T follicular helper cell (primary cell): ENCODE data around the gene AP1G2.
"Not testable (repeated sequence)": the region's sequence is repeated elsewhere in the genome, so short reads cannot be mapped to it uniquely, and the experiment has no call there.

ENCODE experiments used
- DNase-seq: peaks from one replicate; pipeline ENCODE4 v3.0.0-alpha.2; 2020; ENCODE audit warnings: low read depth

Gene AP1G2

DNA sequence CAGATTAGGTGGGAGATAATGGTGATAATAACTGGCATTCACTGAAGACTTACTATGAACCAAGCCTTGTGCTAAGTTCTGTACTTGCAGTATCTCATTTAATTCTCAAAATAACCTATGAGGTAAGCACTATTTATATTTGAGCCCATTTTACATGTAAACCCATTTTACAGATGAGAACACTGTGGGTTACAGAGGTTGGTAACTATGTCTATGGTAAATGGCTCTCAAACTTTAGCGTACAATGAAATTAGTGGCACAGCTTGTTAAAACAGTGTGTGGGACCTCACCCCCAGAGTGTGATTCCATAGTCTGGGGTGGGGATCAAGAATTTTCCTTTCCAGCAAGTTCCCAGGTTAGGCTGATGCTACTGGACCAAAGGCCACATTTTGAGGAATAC lies 33.2 kb upstream of the AP1G2 start:
- DNase-seq, result no peak

DNA sequence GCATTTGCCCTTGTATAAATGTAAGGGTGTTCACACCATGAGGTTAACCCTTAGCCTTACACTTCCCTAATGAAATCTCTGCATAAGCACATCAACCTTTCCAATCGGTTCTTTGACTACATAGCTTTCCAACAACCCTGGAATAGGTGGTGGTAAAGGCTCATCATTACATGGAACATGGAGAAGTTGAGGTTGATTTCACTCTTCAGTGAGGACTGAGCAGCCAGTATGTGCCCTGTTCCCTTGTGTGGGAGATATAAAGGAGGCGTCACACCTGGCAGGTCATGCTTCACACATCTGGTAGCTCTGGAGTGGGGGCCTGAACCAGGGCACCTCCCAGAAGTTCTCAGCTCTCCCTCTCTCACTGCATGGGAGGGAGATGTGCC lies 32.7 kb upstream of the AP1G2 start:
- DNase-seq, result no peak

DNA sequence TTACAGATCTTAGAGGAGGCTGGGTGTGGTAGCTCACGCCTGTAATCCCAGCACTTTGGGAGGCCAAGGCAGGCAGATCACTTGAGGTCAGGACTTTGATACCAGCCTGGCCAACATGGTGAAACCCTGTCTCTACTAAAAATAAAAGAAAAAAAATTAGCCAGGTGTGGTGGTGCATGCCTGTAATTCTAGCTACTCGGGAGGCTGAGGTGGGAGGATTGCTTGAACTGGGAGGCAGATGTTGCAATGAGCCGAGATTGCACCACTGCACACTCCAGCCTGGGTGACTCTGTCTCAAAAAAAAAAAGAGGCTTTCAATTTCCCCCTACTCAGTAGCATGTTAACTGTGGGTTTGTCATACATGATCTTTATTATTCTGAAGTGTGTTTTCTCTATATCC lies 26.6 kb upstream of the AP1G2 start:
- not testable (repeated sequence) for DNase-seq

DNA sequence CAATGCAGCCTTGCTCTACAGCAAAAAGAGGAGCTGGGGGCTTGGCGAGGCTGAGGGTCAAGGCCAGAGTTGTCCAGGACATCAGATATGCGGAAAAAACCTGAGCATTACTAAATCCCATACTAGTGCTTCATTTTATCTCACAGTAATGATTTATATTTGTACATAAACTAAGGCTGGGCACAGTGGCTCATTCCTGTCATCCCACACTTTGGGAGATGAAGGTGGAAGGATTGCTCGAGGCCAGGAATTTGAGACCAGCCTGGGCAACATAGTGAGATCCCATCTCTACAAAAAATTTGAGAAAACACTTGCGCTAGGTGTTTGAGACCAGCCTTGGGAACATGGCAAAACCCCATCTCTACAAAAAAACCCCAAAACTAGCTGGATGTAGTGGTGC lies 22.6 kb upstream of the AP1G2 start:
- no peak for DNase-seq

DNA sequence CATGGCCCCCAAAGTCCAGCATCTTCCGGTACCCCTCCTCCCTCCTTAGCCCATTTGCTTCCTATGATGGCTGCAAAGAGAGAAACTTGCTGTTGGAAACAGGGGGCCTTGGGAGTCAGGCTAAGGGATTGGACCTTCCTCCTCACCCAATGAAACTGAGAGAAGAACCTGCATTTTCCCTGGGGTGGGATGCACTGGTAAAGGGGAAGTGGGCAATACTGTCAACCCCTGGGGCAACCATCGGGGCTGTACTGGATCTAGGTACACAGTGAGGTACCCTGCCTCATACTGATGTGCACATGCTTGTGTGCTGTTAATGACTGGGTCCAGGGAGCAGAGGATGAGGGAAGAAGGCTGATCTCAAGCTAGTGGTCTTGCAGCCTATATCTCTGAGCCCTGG lies 22.0 kb upstream of the AP1G2 start:
- no peak for DNase-seq

DNA sequence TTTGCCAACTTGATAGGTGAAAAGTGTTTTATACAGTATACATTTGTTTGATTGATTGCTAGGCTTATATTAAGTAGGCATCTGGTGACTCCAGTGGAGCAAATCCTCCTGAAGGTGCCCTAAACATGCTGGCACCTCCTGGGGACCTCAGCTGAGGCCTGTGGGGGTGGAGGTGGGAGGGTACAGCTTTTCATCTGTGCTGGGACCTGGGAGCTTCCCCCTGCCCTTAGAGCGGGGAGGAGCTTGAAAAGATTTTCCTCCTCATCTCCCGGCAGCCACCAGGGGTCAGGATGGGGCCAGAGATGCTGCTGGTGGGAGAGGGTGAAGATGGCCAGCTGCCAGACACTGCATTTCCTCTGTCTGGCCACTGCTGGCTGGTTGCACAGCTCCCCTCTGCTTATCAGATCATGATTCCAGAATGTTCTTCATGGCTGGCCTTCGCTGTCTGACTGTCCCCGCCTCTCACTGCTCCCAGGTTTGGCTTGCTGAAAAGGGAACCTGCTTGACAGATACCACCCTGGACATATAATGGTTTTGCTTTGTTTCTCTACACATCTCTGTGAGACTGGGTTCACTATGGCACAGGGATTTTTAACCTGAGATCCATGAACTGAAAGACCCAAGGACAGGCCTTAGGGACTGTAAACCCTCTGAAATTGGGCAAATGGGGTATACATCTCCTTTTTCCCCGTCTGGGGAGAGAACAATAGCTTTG lies 21.4 kb upstream of the AP1G2 start:
- DNase-seq, result peak; percentile 66

DNA sequence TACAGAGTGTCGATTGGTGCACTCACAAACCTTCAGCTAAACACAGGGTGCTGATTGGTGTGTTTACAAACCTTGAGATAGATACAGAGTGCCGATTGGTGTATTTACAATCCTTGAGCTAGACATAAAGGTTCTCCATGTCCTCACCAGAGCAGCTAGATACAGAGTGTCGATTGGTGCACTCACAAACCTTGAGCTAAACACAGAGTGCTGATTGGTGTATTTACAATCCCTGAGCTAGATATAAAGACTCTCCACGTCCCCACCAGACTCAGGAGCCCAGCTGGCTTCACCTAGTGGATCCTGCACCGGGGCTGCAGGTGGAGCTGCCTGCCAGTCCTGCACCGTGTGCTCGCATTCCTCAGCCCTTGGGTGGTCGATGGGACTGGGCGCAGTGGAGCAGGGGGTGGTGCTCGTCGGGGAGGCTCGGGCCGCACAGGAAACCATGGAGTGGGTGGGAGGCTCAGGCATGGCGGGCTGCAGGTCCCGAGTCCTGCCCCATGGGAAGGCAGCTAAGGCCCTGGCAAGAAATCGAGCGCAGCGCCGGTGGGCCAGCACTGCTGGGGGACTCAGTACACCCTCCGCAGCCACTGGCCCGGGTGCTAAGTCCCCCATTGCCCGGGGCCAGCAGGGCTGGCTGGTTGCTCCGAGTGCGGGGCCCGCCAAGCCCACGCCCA lies 17.1 kb upstream of the AP1G2 start:
- not testable (repeated sequence) for DNase-seq

DNA sequence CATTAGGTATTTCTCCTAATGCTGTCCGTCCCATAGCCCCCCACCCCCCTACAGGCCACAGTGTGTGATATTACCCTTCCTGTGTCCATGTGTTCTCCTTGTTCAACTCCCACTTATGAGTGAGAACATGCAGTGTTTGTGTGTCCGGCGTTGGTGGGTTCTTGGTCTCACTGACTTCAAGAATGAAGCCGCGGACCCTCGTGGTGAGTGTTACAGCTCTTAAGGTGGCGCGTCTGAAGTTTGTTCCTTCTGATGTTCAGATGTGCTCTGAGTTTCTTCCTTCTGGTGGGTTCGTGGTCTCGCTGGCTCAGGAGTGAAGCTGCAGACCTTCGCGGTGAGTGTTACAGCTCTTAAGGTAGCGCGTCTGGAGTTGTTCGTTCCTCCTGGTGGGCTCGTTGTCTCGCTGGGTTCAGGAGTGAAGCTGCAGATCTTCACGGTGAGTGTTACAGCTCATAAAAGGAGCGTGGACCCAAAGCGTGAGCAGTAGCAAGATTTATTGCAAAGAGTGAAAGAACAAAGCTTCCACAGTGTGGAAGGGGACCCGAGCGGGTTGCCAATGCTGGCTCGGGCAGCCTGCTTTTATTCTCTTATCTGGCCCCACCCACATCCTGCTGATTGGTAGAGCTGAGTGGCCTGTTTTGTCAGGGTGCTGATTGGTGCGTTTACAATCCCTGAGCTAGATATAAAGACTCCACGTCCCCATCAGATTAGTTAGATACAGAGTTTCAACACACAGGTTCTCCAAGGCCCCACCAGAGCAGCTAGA lies 16.4 kb upstream of the AP1G2 start:
- DNase-seq, result not testable (repeated sequence)

DNA sequence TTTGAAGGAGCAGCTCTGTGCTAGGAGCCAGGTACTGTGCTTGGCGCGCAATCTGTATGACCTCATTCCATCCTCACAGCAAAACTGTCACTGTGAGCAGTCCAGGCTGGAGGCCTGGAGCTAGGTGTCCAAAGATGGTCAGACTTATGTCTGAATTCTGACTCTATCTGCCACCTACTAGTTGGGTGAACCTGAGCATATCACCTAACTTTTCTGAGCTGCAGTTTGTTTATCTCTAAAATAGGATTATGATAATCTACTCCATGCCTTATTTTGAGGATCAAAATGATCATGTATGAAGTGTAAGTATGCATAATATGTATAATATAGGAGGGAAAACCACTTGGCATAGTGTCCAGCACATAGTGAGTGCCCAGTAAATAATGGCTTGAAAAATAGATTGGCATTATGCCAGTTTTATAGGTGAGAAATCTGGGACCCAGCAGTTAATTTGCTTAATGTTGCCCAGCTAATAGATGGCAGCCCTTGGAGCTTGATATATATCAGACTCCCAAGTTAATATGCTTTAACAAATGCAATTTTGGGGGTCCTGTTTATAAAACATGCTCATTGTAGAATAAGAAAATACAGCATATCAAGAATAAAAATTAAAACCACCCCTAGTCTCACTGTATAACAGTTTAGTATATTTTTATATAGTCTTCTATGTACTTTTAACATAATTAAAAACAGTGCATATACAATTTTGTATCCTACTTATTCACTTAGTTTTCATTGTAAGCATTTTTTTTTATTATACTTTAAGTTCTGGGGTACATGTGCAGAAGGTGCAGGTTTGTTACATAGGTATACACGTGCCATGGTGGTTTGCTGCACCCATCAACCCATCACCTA lies 15.5 kb upstream of the AP1G2 start:
- DNase-seq, result no peak

DNA sequence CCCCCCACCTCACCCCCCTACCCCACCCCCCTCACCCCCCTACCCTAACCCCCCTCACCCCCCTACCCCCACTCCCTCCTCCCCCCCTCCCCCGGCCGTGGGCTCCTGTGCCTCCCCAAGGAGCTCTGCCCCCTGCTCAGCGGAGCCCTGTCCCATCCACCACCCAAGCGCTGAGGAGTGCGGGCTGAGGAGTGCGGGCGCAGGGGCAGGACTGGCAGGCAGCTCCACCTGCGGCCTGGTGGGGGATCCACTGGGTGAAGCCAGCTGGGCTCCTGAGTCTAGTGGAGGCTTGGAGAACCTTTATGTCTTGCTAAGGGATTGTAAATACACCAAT lies 13.3 kb upstream of the AP1G2 start:
- DNase-seq, result no peak

DNA sequence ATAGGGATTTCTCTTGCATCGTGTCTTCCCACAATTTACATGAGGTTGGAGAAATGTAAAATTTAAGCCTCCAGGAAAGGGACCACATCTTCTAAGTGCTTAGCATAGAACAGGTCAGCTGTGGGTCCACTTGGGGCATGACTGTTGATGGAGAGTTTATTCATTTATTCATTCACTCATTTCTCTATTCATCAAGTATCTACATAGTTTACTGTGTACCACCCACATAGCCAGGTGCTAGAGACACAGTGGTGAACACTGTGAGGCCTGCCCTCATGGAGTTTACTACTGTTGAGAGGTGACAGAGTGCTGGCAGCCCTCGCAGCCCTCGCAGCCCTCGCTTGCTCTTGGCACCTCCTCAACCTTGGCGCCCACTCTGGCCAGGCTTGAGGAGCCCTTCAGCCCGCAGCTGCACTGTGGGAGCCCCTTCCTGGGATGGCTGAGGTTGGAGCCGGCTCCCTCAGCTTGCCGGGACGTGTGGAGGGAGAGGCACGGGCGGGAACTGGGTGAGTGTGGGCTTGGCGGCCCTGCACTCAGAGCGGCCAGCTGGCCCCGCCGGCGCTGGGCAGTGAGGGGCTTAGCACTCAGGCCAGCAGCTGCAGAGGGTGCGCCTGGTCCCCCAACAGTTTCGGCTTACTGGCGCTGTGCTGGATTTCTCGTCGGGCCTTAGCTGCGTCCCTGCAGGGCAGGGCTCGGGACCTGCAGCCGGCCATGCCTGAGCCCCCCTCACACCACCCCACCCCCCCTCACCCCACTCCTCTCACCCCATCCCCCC lies 12.7 kb upstream of the AP1G2 start:
- DNase-seq, result no peak

DNA sequence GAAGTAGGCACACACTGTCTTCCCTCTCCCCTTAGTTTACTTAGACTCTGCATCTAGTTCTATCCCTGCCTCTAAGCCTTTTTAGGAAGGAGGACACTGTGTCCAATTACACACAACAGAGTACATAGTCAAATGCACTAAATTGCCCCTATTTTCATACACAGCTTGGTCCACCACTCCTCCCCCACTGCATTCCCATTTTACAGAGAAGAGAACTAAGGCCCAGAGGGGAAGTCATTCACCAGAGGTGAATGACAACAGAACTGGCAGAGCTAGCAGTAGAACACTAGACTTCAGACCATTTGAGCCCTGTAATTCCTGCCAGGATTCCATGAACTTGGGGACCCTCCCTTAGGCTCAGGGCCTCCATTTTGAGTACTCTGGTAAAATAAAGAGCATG lies 12.1 kb upstream of the AP1G2 start:
- no peak for DNase-seq

DNA sequence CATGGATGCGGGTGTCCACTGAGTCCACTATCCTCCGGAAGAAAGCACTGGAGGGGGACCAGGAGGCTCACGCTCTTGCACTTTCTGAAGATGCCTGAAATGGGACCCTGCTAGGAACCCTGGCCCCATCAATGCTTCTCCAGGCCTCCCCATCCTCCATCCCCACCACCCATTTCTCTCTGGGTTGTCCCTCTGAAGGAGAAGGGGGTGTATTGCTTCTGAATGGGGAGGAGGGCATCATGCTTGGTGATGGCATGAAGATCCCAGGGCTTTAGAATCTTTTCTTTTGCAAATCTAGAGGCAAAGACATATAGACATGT lies 11.7 kb upstream of the AP1G2 start:
- no peak for DNase-seq

DNA sequence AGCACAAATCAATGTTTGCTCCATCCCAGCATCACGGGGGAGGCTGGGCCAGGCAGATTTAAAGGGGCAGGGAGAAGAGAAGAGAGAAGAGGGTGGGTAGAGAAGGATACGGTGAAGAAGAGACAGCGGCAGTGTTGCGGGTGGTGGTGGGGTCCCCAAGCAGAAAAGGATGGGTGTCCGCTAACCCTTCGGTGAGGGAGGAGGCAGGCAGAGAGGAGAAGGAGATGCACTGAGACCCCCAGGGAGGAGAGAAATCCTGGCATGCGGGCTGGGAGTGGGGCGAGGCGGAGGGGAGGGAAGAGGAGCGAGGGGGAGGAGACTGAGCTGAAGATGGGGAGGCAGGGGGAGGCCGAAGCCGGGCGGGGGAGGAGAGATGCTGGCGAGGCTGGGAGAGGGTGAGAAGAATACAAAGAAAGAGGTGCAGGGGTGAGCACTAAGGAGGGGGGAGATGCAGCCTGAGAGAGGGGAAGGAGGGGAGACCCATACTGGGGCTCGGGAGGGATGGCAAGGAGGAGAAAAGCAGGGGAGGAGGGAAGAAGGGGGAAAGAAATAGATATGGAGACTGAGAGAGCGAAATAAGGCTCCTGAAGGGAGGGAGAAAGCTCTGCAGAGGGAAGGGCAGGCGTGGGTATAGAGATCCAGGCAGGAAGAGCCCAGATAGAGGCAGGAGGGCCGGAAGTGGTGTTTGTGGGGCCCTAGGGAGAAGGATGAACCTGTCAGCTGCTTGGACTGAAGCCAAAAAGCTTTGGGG lies 11.1 kb upstream of the AP1G2 start, which contains the start of gene JPH4:
Gene JPH4, minus strand, starts transcription at position 231 of the 751 bp plus-strand sequence. CDS start 1,337 bp downstream, outside the sequence.
- DNase-seq, result no peak

DNA sequence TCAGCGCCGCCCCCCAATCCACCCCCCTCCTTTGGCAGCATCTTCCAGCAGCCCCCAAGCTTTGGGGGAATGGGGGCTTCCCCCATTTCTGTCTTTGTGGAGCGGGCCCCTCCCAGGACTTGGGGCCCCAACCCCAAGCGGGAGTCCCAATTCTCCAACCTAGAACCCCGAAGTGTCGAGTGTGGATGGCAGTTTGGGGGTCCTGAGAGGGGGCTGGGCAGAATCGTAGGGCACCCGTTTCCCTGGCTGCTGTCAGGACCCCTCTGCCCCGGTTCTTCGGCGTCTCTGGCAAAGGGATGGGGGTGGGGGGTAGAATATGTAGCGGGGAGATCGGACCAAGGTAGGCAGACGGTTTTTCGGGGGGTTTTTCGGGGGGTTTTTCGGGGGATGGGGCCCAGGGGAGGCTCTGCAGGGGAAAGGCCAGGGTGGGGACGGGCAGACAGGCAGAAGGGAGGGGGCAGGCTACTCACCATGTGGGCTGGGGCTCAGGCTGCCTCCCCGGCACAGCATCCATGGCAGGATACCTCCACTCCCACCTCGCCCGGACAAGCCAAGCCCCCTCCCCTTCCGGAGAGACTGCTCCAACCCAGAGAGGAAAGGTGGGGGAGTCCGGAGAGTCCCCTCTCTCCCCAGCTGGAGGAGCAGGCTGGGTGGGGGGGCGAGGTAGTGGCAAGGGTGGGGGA lies 10.3 kb upstream of the AP1G2 start:
- DNase-seq, result no peak

DNA sequence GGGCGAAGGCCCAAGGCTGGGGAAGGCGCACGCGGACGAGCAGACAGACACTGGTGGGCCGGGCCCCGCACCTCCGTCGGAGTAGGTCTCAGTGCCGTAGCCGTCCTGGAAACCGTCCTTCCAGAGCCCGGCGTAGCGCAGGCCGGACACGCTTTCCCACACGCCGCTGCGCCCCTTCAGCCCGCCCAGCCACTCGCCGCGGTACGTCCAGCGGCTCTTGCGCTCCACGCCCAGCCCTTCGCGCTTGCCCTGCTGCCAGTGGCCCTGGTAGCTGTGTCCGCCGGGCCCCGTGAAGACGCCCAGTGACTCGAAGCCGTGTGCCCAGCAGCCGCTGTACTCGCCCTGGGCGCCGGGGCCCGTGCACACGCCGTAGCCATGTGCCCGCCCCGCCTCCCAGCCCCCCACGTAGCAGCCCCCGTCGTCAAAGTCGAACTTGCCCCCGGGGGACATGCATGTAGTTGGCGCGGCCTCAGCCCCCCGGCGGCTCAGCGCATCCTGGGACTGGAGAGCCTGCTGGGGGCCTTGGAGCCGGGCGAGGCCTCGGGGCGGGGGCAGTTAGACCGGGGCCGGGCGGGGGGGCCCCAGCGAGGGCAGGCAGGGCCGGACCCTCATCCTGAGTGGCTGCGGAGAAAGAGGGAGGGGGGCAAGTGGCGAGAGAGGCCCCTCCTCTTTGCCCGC lies 9.6 kb upstream of the AP1G2 start:
- DNase-seq, result no peak

DNA sequence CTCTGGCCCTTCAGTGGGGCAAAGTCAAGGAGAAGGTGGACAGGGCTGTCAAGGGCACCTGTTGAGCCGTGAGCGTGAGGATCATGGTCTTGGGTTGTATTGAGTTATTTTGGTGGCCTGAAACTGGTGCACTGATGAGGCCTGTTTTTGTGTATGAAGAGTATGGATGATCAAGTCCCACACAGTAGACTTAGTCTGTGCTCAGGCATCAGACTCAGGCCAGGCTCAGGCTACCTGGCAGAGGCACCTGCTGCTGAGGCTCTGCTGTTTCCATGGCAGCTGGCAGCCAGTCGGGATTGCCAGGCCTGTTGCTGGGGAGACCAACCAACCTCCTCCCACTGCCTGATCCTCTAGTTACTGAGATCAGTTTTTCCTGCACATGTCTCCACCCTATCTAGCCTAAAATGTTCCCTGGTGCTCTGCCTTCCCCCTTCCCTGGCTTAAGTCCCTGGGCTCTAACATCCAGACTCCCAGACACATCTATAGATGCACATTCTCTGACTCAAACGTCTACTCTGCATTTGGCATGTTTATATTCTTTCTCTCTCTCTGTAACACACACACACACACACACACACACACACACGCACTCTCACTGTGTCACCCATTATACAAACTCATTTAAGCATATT lies 5.9 kb upstream of the AP1G2 start:
- DNase-seq, result no peak

DNA sequence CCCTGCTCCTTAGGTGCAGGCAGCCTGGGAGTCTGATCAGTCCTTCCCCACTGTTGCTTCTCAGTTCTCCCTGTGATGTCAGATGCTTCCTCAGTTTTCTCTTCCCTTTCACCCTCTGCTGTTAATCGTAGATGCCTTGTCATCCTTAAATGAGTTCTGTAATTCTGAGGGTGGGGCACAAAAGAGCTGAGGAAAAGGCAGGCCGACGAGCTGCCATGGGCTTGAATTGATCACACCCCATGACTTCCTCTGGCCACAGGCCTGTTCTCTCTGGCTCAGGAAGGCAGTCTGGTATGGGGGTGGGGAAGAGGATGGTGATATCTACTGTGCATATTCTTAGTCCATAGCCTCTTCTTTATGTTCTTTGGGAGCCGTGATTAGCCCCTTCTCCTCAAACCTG lies 5.2 kb upstream of the AP1G2 start:
- DNase-seq, result no peak

DNA sequence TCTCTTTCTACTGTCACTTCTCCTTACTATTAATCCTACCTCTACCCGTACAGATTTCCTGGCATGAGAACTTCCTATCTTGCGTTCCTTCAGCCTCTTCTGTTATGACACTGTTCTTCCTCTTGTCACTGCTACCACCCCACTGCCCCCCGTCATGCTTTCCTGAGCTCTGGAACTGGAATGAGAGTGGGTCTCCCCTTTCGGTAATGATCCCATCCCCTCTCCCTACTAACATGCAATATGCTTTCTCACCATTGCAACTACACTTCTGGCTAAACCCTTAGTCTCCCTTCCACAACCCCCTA lies 4.9 kb upstream of the AP1G2 start:
- DNase-seq, result no peak
